ENCODE measurements around the gene HBD. TPM values are rescaled to one million over a fixed set of nuclear protein-coding genes. Genes with fewer than 3 reads are reported as not detected.
"Not testable (repeated sequence)": the region's sequence is repeated elsewhere in the genome, so short reads cannot be mapped to it uniquely, and the experiment has no call there.

The HBD gene
- total and polyA plus RNA-seq, 9 donors: 0.39 to 1.0 (median 0.58) TPM; not detected in 3

DNA sequence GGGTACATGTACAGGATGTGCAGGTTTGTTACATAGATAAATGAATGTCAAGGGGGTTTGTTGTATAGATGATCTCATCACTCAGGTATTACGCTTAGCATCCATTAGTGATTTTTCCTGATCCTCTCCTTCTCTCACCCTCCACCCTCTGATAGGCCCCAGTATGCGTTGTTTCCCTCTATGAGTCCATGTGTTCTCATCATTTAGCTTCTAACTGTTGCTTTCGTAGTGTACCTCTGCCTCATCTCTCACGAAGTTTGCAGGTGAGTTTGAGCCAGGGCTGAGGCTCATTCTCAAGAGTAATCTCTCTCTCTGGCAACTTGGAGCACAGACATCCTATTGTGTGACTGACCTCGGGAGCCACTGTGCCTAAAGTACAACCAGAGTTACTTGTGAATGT lies 40.1 kb upstream of the HBD start:
- WGBS (ENCODE audit: insufficient coverage): 48% methylated on average over 3 of the region's 5 CpGs
- no peaks in the 10 kb centered on the region for H3K36me3 ChIP-seq (ENCODE audit: control insufficient read depth, insufficient read depth, low read length)
- no peak overlapping the region for H3K4me3 ChIP-seq (ENCODE audit: low read length)
- H3K4me1 ChIP-seq (ENCODE audit: control insufficient read depth, insufficient read depth, low read length): no peaks in the 10 kb centered on the region
- H3K27ac ChIP-seq (ENCODE audit: low read length): no peak overlapping the region
- no peak for DNase-seq
- H3K9me3 ChIP-seq (replicated peaks; ENCODE audit: control insufficient read depth, low read depth, low read length): no peaks in the 10 kb centered on the region
- no peaks in the 10 kb centered on the region for H3K27me3 ChIP-seq (ENCODE audit: control insufficient read depth, insufficient read depth, low read length)

DNA sequence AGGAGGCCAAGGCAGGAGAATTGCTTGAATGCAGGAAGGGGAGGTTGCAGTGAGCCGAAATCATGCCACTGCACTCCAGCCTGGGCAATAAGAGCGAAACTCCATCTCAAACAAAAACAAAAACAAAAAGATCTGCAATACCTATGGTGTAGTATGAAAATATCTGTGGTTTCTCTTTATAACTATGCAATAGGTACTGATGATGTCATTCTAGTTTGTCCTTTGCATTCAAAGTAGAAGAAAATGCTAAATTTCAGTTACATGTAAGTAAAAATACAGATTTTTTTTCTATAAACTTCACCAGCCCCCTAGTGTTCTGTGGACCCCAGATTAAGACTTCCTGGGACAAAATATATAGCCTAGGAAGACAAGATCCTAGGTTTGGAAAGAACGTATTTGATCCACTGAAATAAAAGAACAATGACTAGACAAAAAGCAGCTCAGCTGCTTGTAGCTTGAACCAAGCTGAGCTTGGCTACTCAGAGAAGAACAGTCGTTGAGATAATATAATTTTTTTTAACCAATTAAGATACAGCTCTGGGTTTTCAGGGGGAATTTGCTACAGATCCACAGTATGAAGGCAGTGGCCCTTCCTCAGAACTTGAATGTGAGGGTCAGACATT lies 38.2 kb upstream of the HBD start:
- DNase-seq: no peak
- Histone ChIP-seq H3K4me3 (ENCODE audit: low read length) (no peak overlapping the region), H3K4me1 (ENCODE audit: control insufficient read depth, insufficient read depth, low read length) (no peaks in the 10 kb centered on the region), H3K27ac (ENCODE audit: low read length) (no peak overlapping the region), H3K9me3 (replicated peaks; ENCODE audit: control insufficient read depth, low read depth, low read length) (no peaks in the 10 kb centered on the region), H3K27me3 (ENCODE audit: control insufficient read depth, insufficient read depth, low read length) (no peaks in the 10 kb centered on the region), H3K36me3 (ENCODE audit: control insufficient read depth, insufficient read depth, low read length) (no peaks in the 10 kb centered on the region)
- no CpG with 5 or more reads among the region's 4 CpGs for WGBS (ENCODE audit: insufficient coverage)

DNA sequence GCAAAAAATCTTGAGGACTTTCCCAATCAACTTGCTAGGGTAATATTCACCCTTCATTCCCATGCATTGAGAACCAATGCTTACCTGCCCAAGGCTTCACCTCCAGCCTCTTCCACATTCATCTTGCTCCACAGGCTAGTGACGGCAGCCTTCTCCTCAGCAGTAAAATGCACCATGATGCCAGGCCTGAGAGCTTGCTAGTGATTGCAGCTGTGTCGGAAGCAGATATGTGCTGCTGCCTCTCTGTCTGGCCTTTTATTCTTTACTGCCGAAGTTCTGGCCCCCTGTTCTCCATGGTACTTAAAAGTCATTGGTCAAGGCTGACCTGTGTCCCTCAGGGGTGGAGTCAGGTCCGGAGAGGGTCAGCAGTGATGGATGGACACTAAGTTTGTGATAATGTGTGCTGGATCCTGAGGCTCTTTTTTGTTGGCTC lies 35.4 kb upstream of the HBD start, which contains the start of gene HBE1:
TSS of gene HBE1 (minus strand) at position 231 of the 433 bp plus-strand sequence. CDS start at position 176, 55 bp downstream.
- H3K9me3 ChIP-seq (replicated peaks; ENCODE audit: control insufficient read depth, low read depth, low read length): no peaks in the 10 kb centered on the region
- no peak for DNase-seq
- WGBS (ENCODE audit: insufficient coverage): 81% methylated on average over 2 of the region's 4 CpGs
- no peaks in the 10 kb centered on the region for H3K27me3 ChIP-seq (ENCODE audit: control insufficient read depth, insufficient read depth, low read length)
- H3K4me3 ChIP-seq (ENCODE audit: low read length): no peak within 1 kb of the TSS
- no peaks in the 10 kb centered on the region for H3K36me3 ChIP-seq (ENCODE audit: control insufficient read depth, insufficient read depth, low read length)
- H3K27ac ChIP-seq (ENCODE audit: low read length): no peak within 1 kb of the TSS
- H3K4me1 ChIP-seq (ENCODE audit: control insufficient read depth, insufficient read depth, low read length): no peaks in the 10 kb centered on the region

DNA sequence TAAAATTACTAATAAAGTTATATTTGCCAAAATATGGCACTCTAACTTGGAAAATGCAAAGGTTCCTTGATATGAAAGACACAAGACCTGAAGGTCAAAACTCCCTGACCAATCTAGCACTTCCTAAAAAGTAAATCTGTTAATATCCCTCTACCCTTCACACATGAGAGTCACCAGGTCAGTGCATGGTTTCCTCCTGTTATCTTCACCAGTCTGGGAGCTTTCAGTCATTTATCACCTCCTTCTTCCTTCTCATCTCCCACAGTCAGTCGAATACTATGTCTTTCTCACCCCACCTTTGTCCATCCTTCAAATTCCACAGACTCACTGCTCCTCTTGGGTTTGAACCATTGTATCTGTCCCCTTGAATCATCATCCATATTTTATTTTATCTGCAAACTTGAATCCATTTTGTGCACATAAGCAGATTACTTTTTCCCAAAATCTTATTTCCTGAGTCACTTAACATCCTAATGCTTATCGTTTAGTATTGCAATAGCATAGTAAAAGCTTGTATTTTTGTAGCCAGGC lies 32.8 kb upstream of the HBD start:
- 94% methylated on average over 1 of the region's 2 CpGs for WGBS (ENCODE audit: insufficient coverage)
- DNase-seq: no peak
- no peak overlapping the region for H3K27ac ChIP-seq (ENCODE audit: low read length)
- H3K27me3 ChIP-seq (ENCODE audit: control insufficient read depth, insufficient read depth, low read length): no peaks in the 10 kb centered on the region
- H3K36me3 ChIP-seq (ENCODE audit: control insufficient read depth, insufficient read depth, low read length): no peaks in the 10 kb centered on the region
- no peaks in the 10 kb centered on the region for H3K9me3 ChIP-seq (replicated peaks; ENCODE audit: control insufficient read depth, low read depth, low read length)
- H3K4me1 ChIP-seq (ENCODE audit: control insufficient read depth, insufficient read depth, low read length): no peaks in the 10 kb centered on the region
- H3K4me3 ChIP-seq (ENCODE audit: low read length): no peak overlapping the region

DNA sequence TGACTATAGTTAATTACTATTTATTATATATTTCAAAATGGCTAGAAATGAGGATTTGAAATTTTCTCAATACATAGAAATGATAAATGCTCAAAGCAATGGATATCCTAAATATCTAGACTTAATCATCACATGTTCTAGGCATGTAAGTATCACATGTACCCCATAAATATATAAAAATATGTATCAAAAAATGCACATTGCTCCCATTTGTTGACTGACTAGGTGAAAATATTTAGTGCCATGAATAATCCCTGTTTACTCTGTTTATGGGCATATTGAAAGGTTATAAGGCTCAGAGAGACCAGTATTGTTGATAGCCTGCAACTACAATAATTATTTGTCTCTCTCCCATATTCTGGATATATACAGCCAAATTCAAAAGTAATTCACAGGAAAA lies 32.3 kb upstream of the HBD start:
- no peaks in the 10 kb centered on the region for H3K36me3 ChIP-seq (ENCODE audit: control insufficient read depth, insufficient read depth, low read length)
- no peaks in the 10 kb centered on the region for H3K27me3 ChIP-seq (ENCODE audit: control insufficient read depth, insufficient read depth, low read length)
- no peak overlapping the region for H3K4me3 ChIP-seq (ENCODE audit: low read length)
- H3K9me3 ChIP-seq (replicated peaks; ENCODE audit: control insufficient read depth, low read depth, low read length): no peaks in the 10 kb centered on the region
- no peaks in the 10 kb centered on the region for H3K4me1 ChIP-seq (ENCODE audit: control insufficient read depth, insufficient read depth, low read length)
- DNase-seq: no peak
- no peak overlapping the region for H3K27ac ChIP-seq (ENCODE audit: low read length)

DNA sequence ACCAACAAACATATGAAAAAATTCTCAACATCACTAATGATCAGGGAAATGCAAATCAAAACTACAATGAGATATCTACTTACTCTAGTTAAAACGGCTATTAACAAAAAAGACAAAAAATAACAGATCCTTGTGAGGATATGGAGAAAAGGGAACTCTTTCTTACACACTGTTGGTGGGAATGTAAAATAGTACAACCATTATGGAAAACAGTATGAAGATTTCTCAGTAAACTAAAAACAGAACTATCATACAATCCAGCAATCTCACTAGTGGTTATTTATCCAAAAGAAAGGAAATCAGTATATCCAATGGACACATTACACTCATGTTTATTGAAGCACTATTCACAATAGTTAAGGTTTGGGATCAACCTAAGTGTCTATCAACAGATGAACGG lies 31.5 kb upstream of the HBD start:
- H3K4me1 ChIP-seq (ENCODE audit: control insufficient read depth, insufficient read depth, low read length): no peaks in the 10 kb centered on the region
- H3K4me3 ChIP-seq (ENCODE audit: low read length): no peak overlapping the region
- no peak for DNase-seq
- H3K9me3 ChIP-seq (replicated peaks; ENCODE audit: control insufficient read depth, low read depth, low read length): no peaks in the 10 kb centered on the region
- no peaks in the 10 kb centered on the region for H3K36me3 ChIP-seq (ENCODE audit: control insufficient read depth, insufficient read depth, low read length)
- WGBS (ENCODE audit: insufficient coverage): no CpG with 5 or more reads among the region's 2 CpGs
- H3K27me3 ChIP-seq (ENCODE audit: control insufficient read depth, insufficient read depth, low read length): no peaks in the 10 kb centered on the region
- H3K27ac ChIP-seq (ENCODE audit: low read length): no peak overlapping the region

DNA sequence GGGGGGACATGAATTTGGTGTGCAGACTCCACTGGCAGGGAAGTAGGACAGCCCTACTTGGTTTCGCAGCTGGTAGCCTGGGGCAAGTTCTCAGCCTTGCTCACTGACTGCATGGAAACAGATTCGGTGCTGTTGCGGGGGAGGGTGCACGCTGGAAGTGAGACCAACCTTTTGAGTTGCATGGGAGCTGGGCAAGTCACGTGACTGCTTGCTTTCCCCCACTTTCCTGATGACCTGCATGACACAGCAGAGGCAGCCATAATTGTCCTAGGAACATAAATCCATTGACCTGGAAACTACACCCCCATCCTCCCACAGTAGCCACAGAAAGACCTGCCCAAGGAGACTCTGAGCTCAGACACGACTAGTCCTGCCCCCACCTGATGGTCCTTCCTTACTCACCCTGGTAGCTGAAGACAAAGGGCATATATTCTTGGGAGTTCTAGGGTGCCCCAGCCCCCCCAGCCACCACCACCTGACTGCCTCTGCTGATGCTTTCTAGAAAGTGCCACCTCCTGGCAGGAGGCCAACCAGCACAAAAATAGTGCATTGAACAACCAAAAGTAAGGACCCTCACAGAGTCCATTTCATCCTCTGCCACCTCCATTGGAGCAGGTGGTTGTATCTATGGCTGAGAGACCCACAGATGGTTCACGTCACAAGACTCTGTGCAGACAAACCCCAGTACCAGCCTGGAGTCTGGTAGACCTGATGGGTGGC lies 24.4 kb upstream of the HBD start:
- no peak for DNase-seq
- H3K9me3 ChIP-seq (replicated peaks; ENCODE audit: control insufficient read depth, low read depth, low read length): peaks cover 3% of the 10 kb centered on the region
- H3K4me1 ChIP-seq (ENCODE audit: control insufficient read depth, insufficient read depth, low read length): no peaks in the 10 kb centered on the region
- WGBS (ENCODE audit: insufficient coverage): 63% methylated on average over 6 of the region's 7 CpGs
- no peaks in the 10 kb centered on the region for H3K36me3 ChIP-seq (ENCODE audit: control insufficient read depth, insufficient read depth, low read length)
- no peaks in the 10 kb centered on the region for H3K27me3 ChIP-seq (ENCODE audit: control insufficient read depth, insufficient read depth, low read length)
- no peak overlapping the region for H3K4me3 ChIP-seq (ENCODE audit: low read length)
- H3K27ac ChIP-seq (ENCODE audit: low read length): no peak overlapping the region

DNA sequence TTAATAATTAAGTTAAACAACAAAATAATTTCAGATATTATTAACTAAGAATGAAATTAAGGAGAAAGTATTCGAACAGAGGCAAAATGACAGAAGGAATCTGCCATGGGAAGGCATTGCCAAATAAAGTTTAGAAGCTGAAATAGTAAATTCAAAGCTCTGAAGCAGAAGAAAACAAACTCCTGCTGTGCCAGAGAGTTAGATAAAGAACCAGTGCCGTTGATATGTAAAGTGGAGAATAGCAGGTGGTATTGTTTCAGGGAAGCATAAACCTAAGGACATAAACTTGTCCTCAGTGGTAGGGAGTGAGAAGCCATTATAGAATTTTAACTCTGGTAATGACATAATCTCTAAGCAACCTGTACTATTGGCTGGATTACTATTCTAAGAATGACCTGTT lies 23.0 kb upstream of the HBD start:
- no peaks in the 10 kb centered on the region for H3K4me1 ChIP-seq (ENCODE audit: control insufficient read depth, insufficient read depth, low read length)
- DNase-seq: no peak
- H3K27ac ChIP-seq (ENCODE audit: low read length): no peak overlapping the region
- WGBS (ENCODE audit: insufficient coverage): no CpG with 5 or more reads among the region's 2 CpGs
- H3K27me3 ChIP-seq (ENCODE audit: control insufficient read depth, insufficient read depth, low read length): no peaks in the 10 kb centered on the region
- H3K9me3 ChIP-seq (replicated peaks; ENCODE audit: control insufficient read depth, low read depth, low read length): peaks cover 3% of the 10 kb centered on the region
- H3K4me3 ChIP-seq (ENCODE audit: low read length): no peak overlapping the region
- H3K36me3 ChIP-seq (ENCODE audit: control insufficient read depth, insufficient read depth, low read length): no peaks in the 10 kb centered on the region

DNA sequence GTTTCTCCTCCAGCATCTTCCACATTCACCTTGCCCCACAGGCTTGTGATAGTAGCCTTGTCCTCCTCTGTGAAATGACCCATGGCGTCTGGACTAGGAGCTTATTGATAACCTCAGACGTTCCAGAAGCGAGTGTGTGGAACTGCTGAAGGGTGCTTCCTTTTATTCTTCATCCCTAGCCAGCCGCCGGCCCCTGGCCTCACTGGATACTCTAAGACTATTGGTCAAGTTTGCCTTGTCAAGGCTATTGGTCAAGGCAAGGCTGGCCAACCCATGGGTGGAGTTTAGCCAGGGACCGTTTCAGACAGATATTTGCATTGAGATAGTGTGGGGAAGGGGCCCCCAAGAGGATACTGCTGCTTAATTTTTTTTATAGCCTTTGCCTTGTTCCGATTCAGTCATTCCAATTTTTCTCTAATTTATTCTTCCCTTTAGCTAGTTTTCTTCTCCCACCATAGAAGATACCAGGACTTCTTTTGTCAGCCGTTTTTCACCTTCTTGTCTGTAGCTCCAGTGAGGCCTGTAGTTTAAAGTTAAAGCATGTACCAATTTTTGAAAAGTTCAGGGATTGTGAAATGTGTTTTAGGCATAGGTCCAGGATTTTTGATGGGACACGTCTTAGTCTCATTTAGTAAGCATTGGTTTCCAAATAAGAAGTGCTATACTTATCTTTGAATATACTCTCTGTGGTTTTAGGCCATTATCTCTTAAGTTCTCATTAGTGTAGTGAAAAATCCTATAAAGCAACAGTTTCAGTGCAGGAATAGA lies 20.5 kb upstream of the HBD start, which contains the start of gene HBG2:
TSS of gene HBG2 (minus strand) at position 136 of the 768 bp plus-strand sequence. CDS start at position 83, 53 bp downstream.
- H3K9me3 ChIP-seq (replicated peaks; ENCODE audit: control insufficient read depth, low read depth, low read length); H3K36me3 ChIP-seq (ENCODE audit: control insufficient read depth, insufficient read depth, low read length); DNase-seq; H3K4me1 ChIP-seq (ENCODE audit: control insufficient read depth, insufficient read depth, low read length); H3K4me3 ChIP-seq (ENCODE audit: low read length); H3K27me3 ChIP-seq (ENCODE audit: control insufficient read depth, insufficient read depth, low read length); H3K27ac ChIP-seq (ENCODE audit: low read length): not testable (repeated sequence)
- WGBS (ENCODE audit: insufficient coverage): 60% methylated on average over 1 of the region's 9 CpGs

DNA sequence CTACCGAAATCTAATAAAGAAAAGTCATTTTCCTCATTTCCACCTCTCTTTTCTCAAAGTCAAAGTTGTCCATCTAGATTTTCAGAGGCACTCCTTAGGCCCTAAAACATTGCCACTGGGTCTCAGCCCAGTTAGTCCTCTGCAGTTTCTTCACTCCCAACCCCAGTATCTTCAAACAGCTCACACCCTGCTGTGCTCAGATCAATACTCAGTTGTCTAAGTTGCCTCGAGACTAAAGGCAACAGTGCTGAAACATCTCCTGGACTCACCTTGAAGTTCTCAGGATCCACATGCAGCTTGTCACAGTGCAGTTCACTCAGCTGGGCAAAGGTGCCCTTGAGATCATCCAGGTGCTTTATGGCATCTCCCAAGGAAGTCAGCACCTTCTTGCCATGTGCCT lies 19.7 kb upstream of the HBD start:
- not testable (repeated sequence) for DNase-seq; H3K27me3 ChIP-seq (ENCODE audit: control insufficient read depth, insufficient read depth, low read length); H3K36me3 ChIP-seq (ENCODE audit: control insufficient read depth, insufficient read depth, low read length); H3K4me3 ChIP-seq (ENCODE audit: low read length); H3K9me3 ChIP-seq (replicated peaks; ENCODE audit: control insufficient read depth, low read depth, low read length); H3K27ac ChIP-seq (ENCODE audit: low read length); H3K4me1 ChIP-seq (ENCODE audit: control insufficient read depth, insufficient read depth, low read length)
- WGBS (ENCODE audit: insufficient coverage): 57% methylated on average over 2 of the region's 2 CpGs
